ENCODE measurements around the gene CCNY.

The CCNY gene

DNA sequence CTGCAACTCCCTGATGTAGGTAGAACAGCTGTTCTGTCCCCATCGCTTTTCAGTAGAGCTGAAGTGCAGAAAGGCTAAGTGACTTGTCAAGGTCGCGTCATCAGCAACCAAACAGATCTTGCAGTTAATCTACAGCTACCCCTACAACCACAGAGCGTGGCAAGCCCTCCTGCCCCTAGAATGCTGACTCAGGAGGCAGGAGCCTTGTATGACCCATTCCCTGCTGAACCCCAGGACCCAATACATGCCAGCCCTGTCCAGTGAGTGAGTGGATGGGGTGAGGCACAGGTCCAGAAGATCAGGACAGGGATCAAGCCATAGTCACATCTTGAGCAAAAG, 242.3 kb downstream of the CCNY start:
- no peaks in the 10 kb centered on the region for H3K79me2 ChIP-seq (ENCODE audit: insufficient read depth, low read depth)
- TF ChIP-seq, protein P1, sequence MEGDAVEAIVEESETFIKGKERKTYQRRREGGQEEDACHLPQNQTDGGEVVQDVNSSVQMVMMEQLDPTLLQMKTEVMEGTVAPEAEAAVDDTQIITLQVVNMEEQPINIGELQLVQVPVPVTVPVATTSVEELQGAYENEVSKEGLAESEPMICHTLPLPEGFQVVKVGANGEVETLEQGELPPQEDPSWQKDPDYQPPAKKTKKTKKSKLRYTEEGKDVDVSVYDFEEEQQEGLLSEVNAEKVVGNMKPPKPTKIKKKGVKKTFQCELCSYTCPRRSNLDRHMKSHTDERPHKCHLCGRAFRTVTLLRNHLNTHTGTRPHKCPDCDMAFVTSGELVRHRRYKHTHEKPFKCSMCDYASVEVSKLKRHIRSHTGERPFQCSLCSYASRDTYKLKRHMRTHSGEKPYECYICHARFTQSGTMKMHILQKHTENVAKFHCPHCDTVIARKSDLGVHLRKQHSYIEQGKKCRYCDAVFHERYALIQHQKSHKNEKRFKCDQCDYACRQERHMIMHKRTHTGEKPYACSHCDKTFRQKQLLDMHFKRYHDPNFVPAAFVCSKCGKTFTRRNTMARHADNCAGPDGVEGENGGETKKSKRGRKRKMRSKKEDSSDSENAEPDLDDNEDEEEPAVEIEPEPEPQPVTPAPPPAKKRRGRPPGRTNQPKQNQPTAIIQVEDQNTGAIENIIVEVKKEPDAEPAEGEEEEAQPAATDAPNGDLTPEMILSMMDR (conservative IDR thresholded peaks at IDR 0.05; ENCODE audit: low read depth, low read length) = no peak
- no peaks in the 10 kb centered on the region for H4K20me1 ChIP-seq (ENCODE audit: insufficient read depth)
- no peak overlapping the region for H3K27ac ChIP-seq
- no peak overlapping the region for H3K9ac ChIP-seq
- H3K4me3 ChIP-seq (IDR thresholded peaks at IDR 0.05; ENCODE audit: insufficient read depth, low read depth, low read length) = no peak overlapping the region
- H3K36me3 ChIP-seq (ENCODE audit: insufficient read depth) = no peaks in the 10 kb centered on the region
- H3K4me1 ChIP-seq (ENCODE audit: low read depth, poor library complexity, severe bottlenecking) = no peaks in the 10 kb centered on the region
- H3K4me2 ChIP-seq = no peak overlapping the region
- H3K27me3 ChIP-seq (ENCODE audit: insufficient read depth, low read depth) = no peaks in the 10 kb centered on the region
- no peak overlapping the region for H2AFZ ChIP-seq (ENCODE audit: low read depth)

DNA sequence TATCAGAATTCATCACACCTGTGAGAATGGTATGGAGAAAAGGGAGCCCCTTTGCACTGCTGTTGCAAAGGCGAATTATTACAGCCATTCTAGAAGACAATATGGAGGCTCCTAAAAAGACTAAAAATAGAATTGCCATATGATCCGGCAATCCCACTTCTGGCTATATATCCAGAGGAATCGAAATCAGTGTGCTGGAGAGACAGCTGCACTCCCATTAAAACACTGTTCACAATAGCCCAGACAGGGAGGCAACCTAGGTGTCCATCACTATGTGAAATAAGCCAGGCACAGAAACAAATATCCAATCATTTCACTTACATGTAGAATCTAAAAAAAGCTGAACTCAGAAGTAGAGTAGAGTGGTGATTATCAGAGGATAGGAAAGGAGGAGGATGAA, 242.8 kb downstream of the CCNY start:
- no peak overlapping the region for H3K4me2 ChIP-seq
- TF ChIP-seq, protein P1 (conservative IDR thresholded peaks at IDR 0.05; ENCODE audit: low read depth, low read length) = no peak
- H3K9ac ChIP-seq = no peak overlapping the region
- no peak overlapping the region for H2AFZ ChIP-seq (ENCODE audit: low read depth)
- H4K20me1 ChIP-seq (ENCODE audit: insufficient read depth) = no peaks in the 10 kb centered on the region
- H3K27me3 ChIP-seq (ENCODE audit: insufficient read depth, low read depth) = no peaks in the 10 kb centered on the region
- H3K4me3 ChIP-seq (IDR thresholded peaks at IDR 0.05; ENCODE audit: insufficient read depth, low read depth, low read length) = no peak overlapping the region
- H3K4me1 ChIP-seq (ENCODE audit: low read depth, poor library complexity, severe bottlenecking) = no peaks in the 10 kb centered on the region
- H3K79me2 ChIP-seq (ENCODE audit: insufficient read depth, low read depth) = no peaks in the 10 kb centered on the region
- no peak overlapping the region for H3K27ac ChIP-seq
- H3K36me3 ChIP-seq (ENCODE audit: insufficient read depth) = no peaks in the 10 kb centered on the region

DNA sequence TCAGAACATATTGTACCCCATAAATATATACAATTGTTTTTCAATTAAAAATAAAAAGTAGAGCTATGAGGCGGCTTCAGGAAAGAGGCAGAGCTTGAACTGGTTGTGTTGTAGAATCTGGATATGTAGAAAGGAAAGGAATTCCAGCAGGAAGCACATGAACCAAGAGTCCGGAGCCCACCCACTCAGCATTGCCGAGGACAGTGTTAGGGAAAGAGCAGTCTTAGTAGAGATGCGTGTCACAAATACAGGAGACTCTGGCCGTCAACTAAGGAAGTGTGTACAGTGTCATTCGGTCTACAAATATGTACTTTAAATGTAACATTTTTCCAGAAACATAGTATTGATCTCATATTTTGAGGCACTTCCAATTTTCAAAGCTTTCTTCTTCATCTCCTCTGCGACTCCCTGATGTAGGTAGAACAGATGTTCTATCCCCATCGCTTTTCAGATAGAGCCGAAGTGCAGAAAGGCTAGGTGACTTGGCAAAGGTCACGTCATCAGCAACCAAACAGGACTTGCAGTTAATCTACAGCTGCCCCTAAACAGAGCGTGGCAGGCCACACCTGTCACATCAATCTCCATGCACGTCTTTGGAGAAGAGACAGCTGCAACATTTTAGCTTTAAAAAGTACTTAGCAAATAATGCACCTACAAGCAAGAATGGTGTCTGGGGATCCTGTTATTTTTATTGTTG, 243.6 kb downstream of the CCNY start:
- TF ChIP-seq, protein P1 (conservative IDR thresholded peaks at IDR 0.05; ENCODE audit: low read depth, low read length) = no peak
- Histone ChIP-seq H3K36me3 (ENCODE audit: insufficient read depth) (no peaks in the 10 kb centered on the region), H3K27me3 (ENCODE audit: insufficient read depth, low read depth) (no peaks in the 10 kb centered on the region), H3K4me3 (IDR thresholded peaks at IDR 0.05; ENCODE audit: insufficient read depth, low read depth, low read length) (no peak overlapping the region), H3K4me1 (ENCODE audit: low read depth, poor library complexity, severe bottlenecking) (no peaks in the 10 kb centered on the region), H4K20me1 (ENCODE audit: insufficient read depth) (no peaks in the 10 kb centered on the region), H3K79me2 (ENCODE audit: insufficient read depth, low read depth) (no peaks in the 10 kb centered on the region), H3K9ac (no peak overlapping the region), H3K4me2 (no peak overlapping the region), H2AFZ (ENCODE audit: low read depth) (no peak overlapping the region), H3K27ac (no peak overlapping the region)

DNA sequence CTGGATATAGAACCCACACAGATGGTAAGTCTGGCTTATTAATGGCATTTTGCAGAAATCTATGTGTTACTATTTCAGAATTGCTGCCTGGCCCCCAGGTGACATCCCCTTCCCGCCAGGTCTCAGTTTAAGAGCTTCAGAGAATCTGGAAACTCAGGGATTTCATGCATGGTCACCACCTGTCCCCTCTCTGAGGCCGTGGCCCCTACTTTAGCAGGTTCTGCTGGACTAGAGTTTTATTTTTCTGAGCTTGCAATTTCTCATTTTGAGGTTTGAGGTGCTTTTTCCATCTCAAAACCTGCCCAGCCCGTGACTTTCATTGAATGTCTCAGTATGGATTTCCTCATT, 244.1 kb downstream of the CCNY start:
- no peaks in the 10 kb centered on the region for H3K79me2 ChIP-seq (ENCODE audit: insufficient read depth, low read depth)
- no peak overlapping the region for H3K27ac ChIP-seq
- TF ChIP-seq, protein P1 (conservative IDR thresholded peaks at IDR 0.05; ENCODE audit: low read depth, low read length) = no peak
- no peak overlapping the region for H3K4me2 ChIP-seq
- H3K4me3 ChIP-seq (IDR thresholded peaks at IDR 0.05; ENCODE audit: insufficient read depth, low read depth, low read length) = no peak overlapping the region
- H2AFZ ChIP-seq (ENCODE audit: low read depth) = no peak overlapping the region
- H3K27me3 ChIP-seq (ENCODE audit: insufficient read depth, low read depth) = no peaks in the 10 kb centered on the region
- no peak overlapping the region for H3K9ac ChIP-seq
- no peaks in the 10 kb centered on the region for H3K4me1 ChIP-seq (ENCODE audit: low read depth, poor library complexity, severe bottlenecking)
- no peaks in the 10 kb centered on the region for H4K20me1 ChIP-seq (ENCODE audit: insufficient read depth)
- H3K36me3 ChIP-seq (ENCODE audit: insufficient read depth) = no peaks in the 10 kb centered on the region

All from KMS-11 (cell line).